Stomach (tissue), 9 donors: ENCODE data around the gene TBX2. TPM values are rescaled to one million over a fixed set of nuclear protein-coding genes. Genes with fewer than 3 reads are reported as not detected.

Experiments
- DNase-seq, 2 donors: peaks; one replicate each; pipeline versions ENCODE4 v3.0.0 to v3.0.0-alpha.2; 2013 to 2019
- H3K27ac ChIP-seq, 5 donors: fragments of 200-600 bp in 4 of 5; sonication (generic) in 4 of 5; one replicate each; pipeline ENCODE4 v1.5.1; 2013 to 2019; ENCODE audit warnings: mild to moderate bottlenecking in 1 of 5, moderate library complexity in 1 of 5
- H3K27me3 ChIP-seq, 3 donors: fragments of 200-600 bp; sonication (generic); one replicate each; pipeline ENCODE4 v1.5.1; 2017 to 2019; ENCODE audit warnings: mixed run types in 1 of 3
- H3K36me3 ChIP-seq, 4 donors: fragments of 200-600 bp; sonication (generic); 1 replicate in 3 of 4; 2 replicates in 1 of 4; pipeline ENCODE4 v1.5.1; 2016 to 2019
- H3K4me1 ChIP-seq, 4 donors: fragments of 200-600 bp; sonication (generic); one replicate each; pipeline ENCODE4 v1.5.1; 2016 to 2019
- H3K4me3 ChIP-seq, 4 donors: fragments of 200-600 bp; sonication (generic) in 3 of 4; one replicate each; pipeline ENCODE4 v1.5.1; 2016 to 2019; ENCODE audit warnings: mild to moderate bottlenecking in 1 of 4
- H3K9me3 ChIP-seq, 4 donors: fragments of 200-600 bp; sonication (generic); one replicate each; pipeline ENCODE4 v1.5.1; 2016 to 2019
- CTCF ChIP-seq, 7 experiments: fragments of 450-650 bp in 4 of 7; fragments of 200-600 bp in 3 of 7; sonication (generic) in 3 of 7; IDR thresholded peaks; one replicate each; pipeline ENCODE4 v1.5.1; 2016 to 2019; ENCODE audit warnings: antibody characterized with exemption in 7 of 7, control low read depth in 2 of 7, mild to moderate bottlenecking in 1 of 7
- EP300 ChIP-seq: sonication (generic); formaldehyde crosslinking; IDR thresholded peaks from one replicate; pipeline ENCODE4 v1.6.1; 2017; ENCODE audit warnings: antibody characterized with exemption
- POLR2A ChIP-seq, 4 donors: fragments of 450-650 bp; IDR thresholded peaks; one replicate each; pipeline ENCODE4 v1.6.1; 2016; ENCODE audit warnings: antibody characterized with exemption in 4 of 4, control low read depth in 2 of 4, mild to moderate bottlenecking in 1 of 4, moderate library complexity in 1 of 4
- POLR2AphosphoS5 ChIP-seq, 3 donors: sonication (generic); formaldehyde crosslinking; IDR thresholded peaks; one replicate each; pipeline ENCODE4 v1.6.1; 2016; ENCODE audit warnings: antibody characterized with exemption in 3 of 3
- WGBS, 5 donors: extraction: QIAGEN DNeasy Blood & Tissue Kit in 3 of 5; methylation state at CpG; one replicate each; pipeline versions ENCODE4 v1.1.5 to v1.1.7; 2013 to 2018; 5-methylcytosine and 5-hydroxymethylcytosine counted together
- intact Hi-C: fragments of 100-400 bp; cut with DNase I; formaldehyde crosslinking; loops from one replicate; pipeline ENCODE4 v1.15.1; 2023; ENCODE audit warnings: low total_unique reads
- polyA plus RNA-seq, 3 donors: library from polyadenylated mRNA; stranded (reverse); fragments of 200-250 nt; gene quantifications; one replicate each; pipeline ENCODE4 v1.2.3, GENCODE V29; 2013
- total RNA-seq, 5 donors: library from RNA; depleted of rRNA; stranded (reverse); fragments of >200 nt; gene quantifications; one replicate each; pipeline versions ENCODE4 v1.1.0 to v1.2.3, GENCODE V29; 2014 to 2016
- donor health status: healthy with polysubstance abuse.
- donor health status: Bipolar disorder and iron deficiency.
- donor health status: healthy.

The TBX2 gene
- total and polyA plus RNA-seq, 8 donors, result 0.58 to 31.6 (median 22.1) TPM

GRCh38 chr17:61392679-61393078, 7.0 kb upstream of the TBX2 start:
- WGBS, 5 donors, result 88 to 98% (median 89%) methylated on average over 3 of the region's 3 CpGs
- H3K4me1 ChIP-seq, result peaks cover 15 to 35% (median 29%) of the 10 kb centered on the region in 4 donors
- DNase-seq, result no peak
- TF ChIP-seq EP300 (no peak), POLR2AphosphoS5 (IDR thresholded peaks at IDR 0.05) (no peak), CTCF (IDR thresholded peaks at IDR 0.05) (no peak), POLR2A (IDR thresholded peaks at IDR 0.05) (no peak)
- H3K4me3 ChIP-seq, result no peak overlapping the region
- intact Hi-C loops, result loop anchor here (10.0 kb wide), 1 partner anchor 408 kb away; no protein-coding TSS in a partner anchor
- H3K27me3 ChIP-seq, result peaks cover 13 to 61% (median 23%) of the 10 kb centered on the region in 3 donors
- no peak overlapping the region for H3K27ac ChIP-seq
- peaks cover 0 to 6% (median 0%) of the 10 kb centered on the region in 4 donors for H3K36me3 ChIP-seq
- H3K9me3 ChIP-seq, result no peaks in the 10 kb centered on the region

DNA sequence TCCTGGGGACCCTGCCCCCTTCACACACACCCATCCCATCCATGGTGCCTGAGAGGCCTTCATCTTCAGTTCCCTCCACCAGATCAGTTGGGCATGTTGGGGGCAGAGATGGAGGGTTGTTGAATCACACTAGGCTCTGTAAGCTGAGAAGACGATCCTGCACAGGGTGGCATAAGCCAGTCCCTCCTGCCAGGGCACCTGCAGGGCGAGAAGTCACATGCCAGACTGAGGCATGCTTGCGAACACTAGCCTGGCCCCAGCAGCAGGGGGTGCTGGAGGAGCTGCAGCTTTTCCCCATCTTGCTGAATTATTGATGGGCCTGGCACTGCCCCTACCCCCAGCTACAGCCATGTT, 6.1 kb upstream of the TBX2 start:
- H3K4me1 ChIP-seq, result peaks cover 16 to 44% (median 37%) of the 10 kb centered on the region in 4 donors
- no peak for TF ChIP-seq POLR2AphosphoS5 (IDR thresholded peaks at IDR 0.05)
- TF ChIP-seq CTCF (IDR thresholded peaks at IDR 0.05), result no peak
- no peak for TF ChIP-seq POLR2A (IDR thresholded peaks at IDR 0.05)
- TF ChIP-seq EP300, result no peak
- DNase-seq, result no peak
- no peak overlapping the region for H3K27ac ChIP-seq
- intact Hi-C loops, result loop anchor here (10.0 kb wide), 1 partner anchor 409 kb away; no protein-coding TSS in a partner anchor
- WGBS, 5 donors, result 73 to 97% (median 79%) methylated on average over 3 of the region's 3 CpGs
- H3K9me3 ChIP-seq, result no peaks in the 10 kb centered on the region
- no peak overlapping the region for H3K4me3 ChIP-seq
- peaks cover 0 to 6% (median 0%) of the 10 kb centered on the region in 4 donors for H3K36me3 ChIP-seq
- H3K27me3 ChIP-seq, result peaks cover 19 to 70% (median 32%) of the 10 kb centered on the region in 3 donors

GRCh38 chr17:61393904-61394629, 5.6 kb upstream of the TBX2 start:
- peak in 1 of 2 donors; percentile 49 for DNase-seq
- H3K27ac ChIP-seq, result peak overlapping the region in 3 of 5 donors; percentile 84 to 93 (median 85)
- WGBS, 5 donors, result 61 to 78% (median 68%) methylated on average over 6 to 7 of the region's 7 CpGs
- no peaks in the 10 kb centered on the region for H3K9me3 ChIP-seq
- intact Hi-C loops, result loop anchor here (10.0 kb wide), 1 partner anchor 409 kb away; no protein-coding TSS in a partner anchor
- H3K4me3 ChIP-seq, result no peak overlapping the region
- peaks cover 21 to 74% (median 37%) of the 10 kb centered on the region in 3 donors for H3K27me3 ChIP-seq
- peaks cover 21 to 49% (median 42%) of the 10 kb centered on the region in 4 donors for H3K4me1 ChIP-seq
- peaks cover 0 to 6% (median 0%) of the 10 kb centered on the region in 4 donors for H3K36me3 ChIP-seq
- no peak for TF ChIP-seq POLR2AphosphoS5 (IDR thresholded peaks at IDR 0.05)
- no peak for TF ChIP-seq EP300
- TF ChIP-seq POLR2A (IDR thresholded peaks at IDR 0.05), result no peak
- no peak for TF ChIP-seq CTCF (IDR thresholded peaks at IDR 0.05)

DNA sequence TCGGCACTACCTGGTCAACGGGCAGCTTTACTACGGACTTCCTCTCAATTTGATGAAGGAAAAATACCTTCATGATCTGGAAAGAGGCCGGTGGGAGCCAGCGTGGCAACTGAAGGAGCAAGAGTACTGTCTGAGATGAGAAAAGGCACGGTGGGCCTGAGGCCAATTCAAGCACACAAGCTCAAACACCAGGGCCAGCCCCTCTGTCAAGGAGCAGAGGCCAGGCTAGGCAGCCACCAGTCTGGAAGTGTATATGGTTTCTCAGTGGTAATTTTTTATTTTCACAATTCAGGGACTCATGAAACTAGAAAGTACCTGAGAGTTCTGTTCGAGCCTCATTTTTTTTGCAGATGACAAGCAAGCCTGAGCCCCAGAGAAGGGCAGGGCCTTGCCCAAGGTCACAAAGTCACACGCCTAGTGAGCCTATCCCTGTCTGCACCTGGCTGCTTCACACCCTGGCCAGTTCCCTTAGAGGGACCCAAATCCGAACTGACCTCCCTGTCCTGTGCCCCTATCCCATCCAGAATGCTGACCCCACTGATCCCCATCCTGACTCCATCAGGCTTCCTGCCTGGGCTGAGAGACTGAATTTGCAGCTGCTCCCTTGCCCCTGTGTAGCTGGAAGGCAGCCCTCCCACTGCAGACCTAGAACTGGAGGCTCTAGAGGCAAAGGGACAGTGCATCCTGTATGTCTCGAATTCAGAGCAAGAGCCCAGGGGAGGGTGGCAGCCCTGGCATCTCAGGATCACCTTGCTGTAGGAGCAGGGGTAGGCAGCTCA, 4.8 kb upstream of the TBX2 start:
- intact Hi-C loops, result loop anchor here (10.0 kb wide), 1 partner anchor 410 kb away; no protein-coding TSS in a partner anchor
- peaks cover 0 to 6% (median 0%) of the 10 kb centered on the region in 4 donors for H3K36me3 ChIP-seq
- peak overlapping the region in 4 of 5 donors; percentile 81 to 93 (median 84) for H3K27ac ChIP-seq
- no peak for TF ChIP-seq POLR2A (IDR thresholded peaks at IDR 0.05)
- TF ChIP-seq POLR2AphosphoS5 (IDR thresholded peaks at IDR 0.05), result no peak
- TF ChIP-seq EP300, result no peak
- TF ChIP-seq CTCF (IDR thresholded peaks at IDR 0.05), result no peak
- peaks cover 25 to 51% (median 43%) of the 10 kb centered on the region in 4 donors for H3K4me1 ChIP-seq
- peaks cover 28 to 74% (median 45%) of the 10 kb centered on the region in 3 donors for H3K27me3 ChIP-seq
- no peak for DNase-seq
- peak overlapping the region in 2 of 4 donors; percentile 56 to 75 for H3K4me3 ChIP-seq
- no peaks in the 10 kb centered on the region for H3K9me3 ChIP-seq
- 76 to 88% (median 80%) methylated on average over 9 to 10 of the region's 10 CpGs for WGBS, 5 donors
